Measurements from ENCODE around the gene RTRAF.

The RTRAF gene

DNA sequence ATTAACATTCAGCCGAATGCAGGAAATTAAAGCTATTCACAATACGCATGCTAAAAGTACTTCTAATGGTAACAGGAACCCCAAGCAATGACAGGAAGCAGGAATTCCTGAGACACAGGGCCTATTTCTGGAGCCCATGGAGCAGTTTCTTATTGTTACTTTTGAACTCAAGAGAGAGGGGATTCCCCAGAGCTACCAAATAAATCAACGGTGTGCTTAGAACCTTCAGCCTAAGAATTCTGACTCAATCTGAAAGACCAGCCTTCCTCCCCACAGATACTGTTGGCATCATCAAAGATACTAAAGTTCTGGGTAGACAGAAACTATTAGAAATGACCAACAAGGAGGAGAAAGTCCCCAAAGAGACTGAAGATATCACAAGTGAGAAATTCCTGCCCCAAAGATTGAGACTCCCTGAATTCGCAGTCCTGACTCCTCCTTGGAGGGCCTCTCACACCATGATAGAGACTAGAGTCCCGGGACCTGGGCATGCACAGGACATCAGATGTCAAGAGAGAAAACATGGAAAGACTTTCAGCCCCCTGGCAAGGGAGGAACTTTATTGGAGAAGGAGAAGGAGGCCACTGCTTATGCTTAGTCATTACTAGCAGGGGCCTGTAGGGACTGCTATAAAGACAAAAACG lies 32.7 kb downstream of the RTRAF start:
- no peak for DNase-seq

DNA sequence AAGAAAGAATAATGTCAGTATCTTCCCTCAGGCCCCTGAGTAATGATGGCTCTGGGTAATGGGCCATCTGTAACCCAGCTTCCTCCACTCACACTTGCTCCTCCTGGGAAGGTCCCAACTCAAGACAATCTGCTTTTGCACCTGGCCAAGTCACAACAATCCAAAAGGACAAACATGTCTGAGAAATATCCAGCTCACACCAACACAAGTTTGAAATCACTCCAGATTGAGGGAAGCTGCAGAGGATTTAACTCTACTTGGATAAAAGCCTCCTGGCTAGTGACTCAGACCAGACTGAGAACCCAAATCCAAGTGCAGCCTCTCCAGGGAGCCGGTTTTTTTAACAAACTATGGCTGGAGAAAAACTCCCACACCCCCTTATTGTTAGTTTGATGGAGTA lies 34.2 kb downstream of the RTRAF start:
- no peak for DNase-seq

DNA sequence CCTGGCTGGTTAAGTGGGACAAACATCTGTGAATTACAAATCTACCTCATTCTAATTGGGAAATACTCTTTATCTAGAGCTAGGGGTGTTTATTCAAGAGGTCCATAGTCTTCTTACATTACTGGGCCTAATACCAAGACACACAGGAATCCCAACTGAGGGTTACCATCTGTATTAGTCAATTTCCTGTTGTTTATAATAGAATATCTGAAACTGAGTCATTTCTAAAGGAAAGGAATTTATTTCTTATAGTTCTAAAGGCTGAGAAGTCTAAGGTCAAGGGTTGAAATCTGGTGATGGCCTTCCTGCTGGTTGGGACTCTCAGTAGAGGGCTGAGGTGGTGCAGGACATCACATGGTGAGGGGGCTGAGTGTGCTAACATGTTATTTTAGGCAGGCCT lies 36.0 kb downstream of the RTRAF start:
- DNase-seq, result no peak

- DNase-seq, result no peak
Measured at GRCh38 chr14:52026017-52026660, 36.8 kb downstream of the RTRAF start.

DNA sequence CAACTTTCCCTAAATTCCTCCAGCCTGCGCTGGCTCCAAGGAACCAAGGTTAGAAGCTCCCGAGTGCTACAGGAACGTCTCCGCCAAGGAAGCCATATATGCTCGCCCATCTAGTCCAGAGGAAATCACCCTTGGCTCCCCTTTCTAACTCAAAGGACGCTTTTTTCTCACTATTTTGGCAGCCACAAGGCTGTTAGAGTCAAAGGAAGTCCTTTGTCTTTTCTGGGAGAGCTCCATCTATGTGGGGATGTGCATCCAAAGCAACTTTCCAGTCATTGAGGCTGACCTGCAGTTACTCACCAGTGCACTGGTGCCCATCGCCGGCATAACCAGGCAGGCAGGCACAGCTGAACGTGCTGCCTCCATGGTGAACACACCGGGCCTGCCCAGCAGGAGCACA lies 37.6 kb downstream of the RTRAF start:
- DNase-seq, result no peak

DNA sequence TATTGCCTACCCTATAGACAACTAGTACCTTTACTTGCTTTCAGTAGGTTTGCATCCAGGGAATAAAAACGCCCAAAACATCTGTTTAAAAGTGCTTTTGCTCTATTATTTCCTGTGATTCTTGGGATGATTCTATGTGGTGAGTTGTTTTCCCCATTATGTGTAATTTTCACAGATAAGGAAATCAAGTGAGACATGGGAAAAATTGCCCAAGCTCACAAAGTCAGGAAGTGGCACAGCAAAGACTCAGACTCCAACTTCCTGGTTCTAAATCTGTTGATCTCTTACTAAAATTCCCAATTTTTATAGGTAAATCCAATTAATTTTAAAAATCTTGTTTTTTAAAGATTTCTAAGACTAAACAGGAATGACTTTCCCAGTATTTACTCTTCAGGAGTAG lies 40.5 kb downstream of the RTRAF start:
- no peak for DNase-seq

DNA sequence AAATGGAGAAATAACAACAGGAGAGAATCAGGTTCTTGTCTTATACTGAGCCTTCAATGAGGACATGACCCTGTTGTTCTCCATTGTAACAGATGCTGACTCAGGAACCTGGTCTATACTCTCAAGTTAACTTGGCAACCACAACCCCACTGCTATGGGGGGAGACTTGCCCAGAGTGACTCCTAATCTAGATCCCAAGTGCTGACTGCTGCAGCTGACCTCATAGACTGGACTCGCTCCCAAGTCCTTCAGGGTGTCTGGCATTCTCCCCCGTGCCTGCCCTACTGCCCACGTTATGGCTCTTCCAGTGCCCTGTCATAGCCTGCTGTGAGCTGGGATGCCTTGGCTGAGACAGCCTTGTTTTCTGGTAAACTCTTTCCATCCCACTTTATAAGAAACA lies 42.4 kb downstream of the RTRAF start:
- DNase-seq, result no peak

- DNase-seq, result no peak
Measured at GRCh38 chr14:52032204-52032801, 43.0 kb downstream of the RTRAF start.

- no peak for DNase-seq
Measured at GRCh38 chr14:52033101-52033642, 43.8 kb downstream of the RTRAF start.

- no peak for DNase-seq
Measured at GRCh38 chr14:52039124-52039815, 49.9 kb downstream of the RTRAF start.

DNA sequence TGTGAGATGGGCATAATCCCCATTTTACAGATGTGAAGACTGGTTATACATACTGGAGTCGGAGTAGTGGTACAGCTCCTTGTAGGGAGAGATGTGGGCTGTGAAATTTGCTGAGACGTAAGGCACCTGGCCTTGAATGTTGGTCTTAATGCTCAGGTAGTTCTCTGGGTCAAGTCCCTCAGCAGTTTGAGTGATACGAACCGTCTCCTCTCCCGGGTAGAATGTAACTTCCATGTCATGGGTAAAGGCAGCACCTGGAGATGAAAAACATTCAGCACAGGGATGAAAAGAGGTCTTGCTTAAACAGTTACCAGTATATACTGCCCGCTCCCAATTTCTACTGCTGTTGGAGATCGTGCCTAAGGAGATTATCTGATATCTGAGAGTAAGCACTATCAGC lies 51.3 kb downstream of the RTRAF start:
- DNase-seq, result no peak

- DNase-seq, result no peak
Measured at GRCh38 chr14:52042371-52043289, 53.3 kb downstream of the RTRAF start.

GRCh38 chr14:52043690-52044089 lies 54.3 kb downstream of the RTRAF start:
- DNase-seq, result no peak

GRCh38 chr14:52044791-52045522 lies 55.6 kb downstream of the RTRAF start:
- no peak for DNase-seq

DNA sequence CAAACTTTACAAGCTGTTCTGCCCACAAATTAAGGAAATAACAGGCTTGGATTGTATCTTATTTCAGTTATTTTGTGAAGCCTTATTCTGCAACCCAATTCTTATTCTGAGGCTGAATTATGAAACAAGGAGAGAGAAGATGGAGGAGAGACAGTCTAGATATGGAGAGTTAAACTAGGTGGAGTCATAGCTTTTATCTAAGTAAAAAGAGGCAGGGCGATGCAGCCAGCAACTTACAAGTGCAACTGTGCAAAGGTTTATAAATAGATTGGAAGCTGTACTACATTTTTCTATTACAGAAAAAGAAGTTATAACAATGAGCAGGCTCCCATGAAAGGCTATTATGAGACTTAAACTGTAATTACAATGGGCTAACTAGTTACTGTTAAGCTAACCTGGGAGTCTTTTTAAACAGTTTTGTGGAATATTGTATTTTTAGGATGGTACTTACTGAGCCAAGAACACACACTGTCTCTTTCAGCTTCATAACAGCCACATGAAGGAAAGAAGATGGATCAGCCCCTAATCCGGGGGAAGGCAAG lies 57.1 kb downstream of the RTRAF start:
- no peak for DNase-seq

DNA sequence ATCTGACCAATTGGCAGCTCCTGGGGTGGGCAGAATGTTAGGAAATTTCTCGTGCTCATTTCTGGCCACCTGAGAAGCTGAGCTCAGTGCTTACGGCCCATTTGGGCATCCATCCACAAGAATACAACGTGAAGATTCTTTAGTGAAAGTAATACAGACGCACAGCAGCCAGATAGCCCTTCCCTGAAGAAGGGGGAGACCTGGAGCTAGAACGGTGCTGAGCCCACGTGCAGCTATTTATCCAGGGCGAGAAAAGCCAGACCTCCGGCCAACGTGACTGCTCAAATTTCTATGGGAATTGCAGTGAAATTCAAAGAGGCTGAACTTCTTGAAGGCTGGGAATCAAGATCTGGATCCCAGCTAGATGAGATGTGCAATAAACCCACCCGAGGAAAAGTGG lies 58.8 kb downstream of the RTRAF start:
- no peak for DNase-seq

- DNase-seq, result no peak
Measured at GRCh38 chr14:52048641-52049204, 59.4 kb downstream of the RTRAF start.

DNA sequence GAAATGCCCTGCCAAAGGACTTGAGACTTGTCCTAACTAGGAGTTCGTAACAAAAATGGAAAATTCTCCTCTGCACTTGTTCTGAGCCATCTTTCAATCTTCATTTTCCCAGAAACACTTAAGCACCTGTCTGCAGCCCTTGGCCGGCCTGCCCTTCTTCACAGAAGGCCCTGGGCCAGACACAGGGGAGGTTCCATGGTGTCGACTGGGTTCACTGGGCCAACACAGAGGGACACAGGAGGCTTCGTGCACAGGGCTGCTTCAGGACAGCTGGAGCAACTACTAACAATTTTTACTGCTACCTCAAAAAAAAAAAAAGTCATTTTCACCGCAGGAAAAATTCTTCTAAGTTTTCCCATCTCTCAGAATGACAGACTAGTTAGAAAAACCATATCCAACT lies 59.9 kb downstream of the RTRAF start:
- DNase-seq, result no peak

- DNase-seq, result no peak
Measured at GRCh38 chr14:52049721-52050588, 60.6 kb downstream of the RTRAF start.

DNA sequence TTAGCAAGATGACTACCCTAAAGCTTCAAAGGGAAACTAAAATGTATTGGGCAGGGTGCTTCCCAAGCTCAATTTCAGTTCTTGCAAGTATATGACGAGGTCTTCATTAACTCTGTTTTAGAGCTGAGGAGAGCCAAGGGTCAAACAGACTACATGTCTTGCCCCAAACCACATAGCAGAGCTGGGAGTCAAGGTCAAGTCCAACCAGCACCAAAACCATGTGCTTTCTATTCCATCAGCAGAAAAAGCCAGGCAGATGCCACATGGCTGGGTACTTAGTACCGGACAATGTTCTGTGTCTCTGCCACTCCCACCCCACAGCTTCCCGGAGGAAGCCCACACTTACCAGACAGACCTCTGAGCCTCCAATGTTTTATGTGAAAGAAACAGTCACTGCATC lies 61.9 kb downstream of the RTRAF start:
- DNase-seq, result no peak

Data from stimulated activated naive CD4-positive, alpha-beta T cell treated with Interleukin-2 at 50 U/mL for 16 hours (primary cell).